ENCODE results near the gene PTPRA.
A peak's percentile ranks its signal among the peaks of the same experiment; 100 is the strongest.
"Not testable (repeated sequence)": the region's sequence is repeated elsewhere in the genome, so short reads cannot be mapped to it uniquely, and the experiment has no call there.

PTPRA gene

GRCh38 chr20:3051385-3052019 lies 178.2 kb downstream of the PTPRA start:
- no peak overlapping the region for H3K4me3 ChIP-seq (ENCODE audit: low read depth, low read length)
- TF ChIP-seq, protein P1, sequence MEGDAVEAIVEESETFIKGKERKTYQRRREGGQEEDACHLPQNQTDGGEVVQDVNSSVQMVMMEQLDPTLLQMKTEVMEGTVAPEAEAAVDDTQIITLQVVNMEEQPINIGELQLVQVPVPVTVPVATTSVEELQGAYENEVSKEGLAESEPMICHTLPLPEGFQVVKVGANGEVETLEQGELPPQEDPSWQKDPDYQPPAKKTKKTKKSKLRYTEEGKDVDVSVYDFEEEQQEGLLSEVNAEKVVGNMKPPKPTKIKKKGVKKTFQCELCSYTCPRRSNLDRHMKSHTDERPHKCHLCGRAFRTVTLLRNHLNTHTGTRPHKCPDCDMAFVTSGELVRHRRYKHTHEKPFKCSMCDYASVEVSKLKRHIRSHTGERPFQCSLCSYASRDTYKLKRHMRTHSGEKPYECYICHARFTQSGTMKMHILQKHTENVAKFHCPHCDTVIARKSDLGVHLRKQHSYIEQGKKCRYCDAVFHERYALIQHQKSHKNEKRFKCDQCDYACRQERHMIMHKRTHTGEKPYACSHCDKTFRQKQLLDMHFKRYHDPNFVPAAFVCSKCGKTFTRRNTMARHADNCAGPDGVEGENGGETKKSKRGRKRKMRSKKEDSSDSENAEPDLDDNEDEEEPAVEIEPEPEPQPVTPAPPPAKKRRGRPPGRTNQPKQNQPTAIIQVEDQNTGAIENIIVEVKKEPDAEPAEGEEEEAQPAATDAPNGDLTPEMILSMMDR (IDR thresholded peaks at IDR 0.05; ENCODE audit: low read depth, low read length, missing control alignments): peak; percentile 5
- no peak for DNase-seq (ENCODE audit: low read depth)

DNA sequence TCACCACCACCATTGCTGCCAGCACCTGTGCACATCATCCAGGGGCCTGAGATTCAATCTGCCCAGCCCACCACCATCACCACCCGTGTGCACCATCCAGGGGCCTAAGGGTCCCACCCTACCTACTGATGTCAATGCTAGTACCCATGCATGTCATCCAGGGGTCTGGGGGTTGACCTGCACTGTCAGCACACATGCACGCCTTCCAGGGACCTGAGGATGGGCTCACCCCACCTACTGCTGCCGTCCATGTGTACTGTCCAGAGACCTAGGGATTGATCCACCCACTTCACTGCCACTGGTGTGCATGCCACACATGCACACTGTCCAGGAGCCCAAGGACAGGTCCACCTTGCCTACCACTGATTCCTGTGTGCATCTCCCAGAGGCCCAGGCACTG lies 186.2 kb downstream of the PTPRA start:
- no peak for DNase-seq (ENCODE audit: low read depth)
- no peak overlapping the region for H3K4me3 ChIP-seq (ENCODE audit: low read depth, low read length)
- TF ChIP-seq, protein P1 (IDR thresholded peaks at IDR 0.05; ENCODE audit: low read depth, low read length, missing control alignments): no peak

GRCh38 chr20:3064119-3064518 lies 190.8 kb downstream of the PTPRA start:
- not testable (repeated sequence) for DNase-seq (ENCODE audit: low read depth); H3K4me3 ChIP-seq (ENCODE audit: low read depth, low read length)

DNA sequence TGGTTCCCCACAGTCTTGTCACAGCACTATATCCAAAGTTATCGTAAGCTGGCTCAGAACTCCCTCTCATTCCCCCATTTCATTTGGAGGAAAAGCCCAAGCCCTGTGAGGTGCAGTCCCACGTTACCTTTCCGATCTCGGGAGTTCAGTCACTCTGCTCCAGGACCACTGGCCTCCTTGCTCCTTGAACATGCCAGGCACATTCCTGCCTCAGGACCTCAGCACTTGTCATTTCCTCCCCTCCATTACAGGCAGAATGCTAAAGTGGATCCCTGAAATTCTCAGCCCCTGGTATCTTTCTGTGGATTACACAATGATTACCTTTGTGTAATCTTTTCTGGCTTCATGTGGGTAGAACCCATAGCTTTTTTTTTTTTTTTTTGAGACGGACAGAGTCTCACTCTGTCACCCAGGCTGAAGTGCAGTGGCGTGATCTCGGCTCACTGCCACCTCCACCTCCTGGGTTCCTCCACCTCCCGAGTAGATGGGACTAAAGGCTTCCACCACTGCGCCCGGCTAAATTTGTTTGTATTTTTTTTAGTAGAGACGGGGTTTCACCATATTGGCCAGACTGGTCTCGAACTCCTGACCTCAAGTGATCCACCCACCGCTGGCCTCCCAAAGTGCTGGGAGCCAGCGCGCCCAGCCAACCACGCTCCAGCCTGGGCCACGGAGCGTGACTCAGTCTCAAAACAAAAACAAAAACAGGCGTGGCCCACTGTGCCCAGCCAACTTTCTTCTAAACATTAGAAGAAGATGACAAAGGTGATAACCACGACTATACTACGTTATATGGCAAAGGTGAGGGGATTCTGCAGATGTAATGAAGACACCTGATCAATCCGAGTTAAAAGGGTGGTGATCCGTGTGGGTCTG lies 194.1 kb downstream of the PTPRA start:
- DNase-seq (ENCODE audit: low read depth): no peak
- no peak overlapping the region for H3K4me3 ChIP-seq (ENCODE audit: low read depth, low read length)
- TF ChIP-seq, protein P1 (IDR thresholded peaks at IDR 0.05; ENCODE audit: low read depth, low read length, missing control alignments): no peak

GRCh38 chr20:3068075-3068474 lies 194.8 kb downstream of the PTPRA start:
- TF ChIP-seq, protein P1 (IDR thresholded peaks at IDR 0.05; ENCODE audit: low read depth, low read length, missing control alignments): no peak
- DNase-seq (ENCODE audit: low read depth): no peak

GRCh38 chr20:3068986-3069900 lies 196.0 kb downstream of the PTPRA start:
- H3K4me3 ChIP-seq (ENCODE audit: low read depth, low read length): no peak overlapping the region
- TF ChIP-seq, protein P1 (IDR thresholded peaks at IDR 0.05; ENCODE audit: low read depth, low read length, missing control alignments): peak; percentile 49
- no peak for DNase-seq (ENCODE audit: low read depth)

More at GRCh38 chr20:3068075-3068474, 194.8 kb downstream of the PTPRA start:
- H3K4me3 ChIP-seq (ENCODE audit: low read depth, low read length): no peak overlapping the region

GRCh38 chr20:3070725-3071124 lies 197.4 kb downstream of the PTPRA start:
- TF ChIP-seq, protein P1 (IDR thresholded peaks at IDR 0.05; ENCODE audit: low read depth, low read length, missing control alignments): no peak
- no peak overlapping the region for H3K4me3 ChIP-seq (ENCODE audit: low read depth, low read length)
- no peak for DNase-seq (ENCODE audit: low read depth)
